Suprapubic skin (tissue), 3 donors: ENCODE results near the gene UQCRHL.

Source experiments
- CTCF ChIP-seq, 2 donors: fragments of 200-600 bp in 1 of 2; fragments of 450-650 bp in 1 of 2; sonication (generic) in 1 of 2; IDR thresholded peaks; one replicate each; pipeline ENCODE4 v1.5.1; 2016 to 2019; ENCODE audit warnings: antibody characterized with exemption in 2 of 2, mild to moderate bottlenecking in 1 of 2, moderate library complexity in 1 of 2
- EP300 ChIP-seq: sonication (generic); formaldehyde crosslinking; IDR thresholded peaks from one replicate; pipeline ENCODE4 v1.6.1; 2017; ENCODE audit warnings: antibody characterized with exemption
- POLR2A ChIP-seq, 2 donors: fragments of 450-650 bp; IDR thresholded peaks; one replicate each; pipeline ENCODE4 v1.6.1; 2017; ENCODE audit warnings: antibody characterized with exemption in 2 of 2, mild to moderate bottlenecking in 2 of 2, moderate library complexity in 2 of 2

DNA sequence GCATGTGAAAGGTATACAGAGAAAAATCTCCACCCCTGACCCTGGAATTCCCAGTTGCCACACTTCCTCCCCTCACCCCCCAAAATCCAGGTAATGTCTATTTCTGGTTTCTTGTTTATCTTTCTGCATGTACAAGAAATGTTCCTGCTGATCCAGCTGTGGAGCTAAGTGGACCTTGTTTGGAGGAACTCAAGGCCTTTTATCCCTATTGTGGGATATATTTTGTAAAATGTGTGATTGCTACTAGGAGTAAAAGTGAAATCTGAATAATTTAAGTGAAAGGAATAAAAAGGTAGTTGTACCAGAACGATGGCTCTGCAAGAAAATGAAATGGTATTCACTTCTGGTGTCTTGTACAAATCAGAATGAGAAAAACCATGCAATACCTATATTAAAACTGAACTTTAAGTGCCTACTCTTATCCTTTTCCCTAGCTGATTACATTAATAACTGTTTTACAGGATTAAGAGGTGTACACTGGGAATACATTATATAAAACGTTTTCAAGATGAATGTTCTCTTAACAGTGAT lies 43.1 kb upstream of the UQCRHL start:
- TF ChIP-seq POLR2A (IDR thresholded peaks at IDR 0.05) (no peak), CTCF (IDR thresholded peaks at IDR 0.05) (no peak), EP300 (no peak)
